ENCODE measurements around the gene PNPLA1.

The PNPLA1 gene, protein sequence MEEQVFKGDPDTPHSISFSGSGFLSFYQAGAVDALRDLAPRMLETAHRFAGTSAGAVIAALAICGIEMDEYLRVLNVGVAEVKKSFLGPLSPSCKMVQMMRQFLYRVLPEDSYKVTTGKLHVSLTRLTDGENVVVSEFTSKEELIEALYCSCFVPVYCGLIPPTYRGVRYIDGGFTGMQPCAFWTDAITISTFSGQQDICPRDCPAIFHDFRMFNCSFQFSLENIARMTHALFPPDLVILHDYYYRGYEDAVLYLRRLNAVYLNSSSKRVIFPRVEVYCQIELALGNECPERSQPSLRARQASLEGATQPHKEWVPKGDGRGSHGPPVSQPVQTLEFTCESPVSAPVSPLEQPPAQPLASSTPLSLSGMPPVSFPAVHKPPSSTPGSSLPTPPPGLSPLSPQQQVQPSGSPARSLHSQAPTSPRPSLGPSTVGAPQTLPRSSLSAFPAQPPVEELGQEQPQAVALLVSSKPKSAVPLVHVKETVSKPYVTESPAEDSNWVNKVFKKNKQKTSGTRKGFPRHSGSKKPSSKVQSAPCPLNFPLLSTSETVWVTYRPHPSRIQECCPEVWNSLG

DNA sequence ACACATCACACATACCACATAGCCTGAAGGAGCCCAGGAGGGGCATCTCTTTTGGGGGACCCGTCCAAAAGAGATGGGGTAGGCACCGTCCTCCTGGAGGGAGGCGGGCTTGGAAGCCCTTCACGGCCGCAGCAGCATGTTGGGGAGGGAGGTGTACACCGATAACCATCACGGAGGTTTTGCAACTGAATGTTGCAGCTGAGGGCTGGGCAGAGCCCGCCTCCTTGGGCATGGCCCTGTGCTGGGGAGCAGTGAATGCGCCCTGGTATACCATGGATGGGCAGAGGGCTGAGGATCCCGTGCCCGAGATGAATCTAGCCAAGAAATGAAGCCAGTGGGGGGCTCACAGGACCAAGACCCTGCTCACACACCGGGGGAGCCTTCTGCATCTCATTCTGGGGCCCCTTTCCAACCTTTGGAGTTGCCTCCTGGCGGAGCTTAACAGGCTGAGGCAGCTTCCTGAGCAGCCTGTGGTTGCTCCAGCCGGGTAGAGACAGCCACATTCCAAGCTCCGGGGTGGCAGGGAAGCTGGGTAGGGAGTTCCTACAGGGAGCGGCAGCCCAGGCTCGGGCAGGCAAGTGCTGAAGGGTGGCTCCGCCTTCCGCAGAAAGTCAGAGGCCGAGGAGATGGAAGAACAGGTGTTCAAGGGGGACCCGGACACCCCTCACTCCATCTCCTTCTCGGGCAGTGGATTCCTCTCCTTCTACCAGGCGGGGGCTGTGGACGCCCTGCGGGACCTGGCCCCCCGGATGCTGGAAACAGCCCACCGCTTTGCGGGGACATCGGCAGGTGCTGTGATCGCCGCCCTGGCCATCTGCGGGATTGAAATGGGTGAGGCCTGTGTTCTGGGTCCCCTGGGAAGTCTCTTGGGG, at the start of gene PNPLA1:
Gene PNPLA1, plus strand, starts transcription at position 227 of the 872 bp plus-strand sequence. Its CDS starts 400 bp downstream, at position 627.
- CTCF ChIA-PET: interaction anchor here (0.8 kb wide), 1 partner anchor 26 kb away, joined by 3 read pairs; no protein-coding TSS in a partner anchor
- DNase-seq (ENCODE audit: extremely low spot score): no peak
- TF ChIP-seq NFRKB (IDR thresholded peaks at IDR 0.05) (no peak), ZNF384 (IDR thresholded peaks at IDR 0.05) (no peak), SUZ12 (IDR thresholded peaks at IDR 0.05) (no peak), ARNT (IDR thresholded peaks at IDR 0.05) (no peak), TARDBP (IDR thresholded peaks at IDR 0.05) (no peak), LEF1 (IDR thresholded peaks at IDR 0.05; ENCODE audit: borderline replicate concordance) (no peak), HDGF (IDR thresholded peaks at IDR 0.05; ENCODE audit: borderline replicate concordance) (no peak), SP1 (IDR thresholded peaks at IDR 0.05) (no peak), L3MBTL2 (conservative IDR thresholded peaks at IDR 0.05) (no peak), FOXM1 (IDR thresholded peaks at IDR 0.05; ENCODE audit: borderline replicate concordance) (no peak), ELF4 (IDR thresholded peaks at IDR 0.05) (no peak), FOXA1 (IDR thresholded peaks at IDR 0.05) (no peak), CTBP1 (IDR thresholded peaks at IDR 0.05; ENCODE audit: borderline replicate concordance) (no peak), FOXK2 (IDR thresholded peaks at IDR 0.05) (no peak), PKNOX1 (IDR thresholded peaks at IDR 0.05) (no peak), BHLHE40 (IDR thresholded peaks at IDR 0.05; ENCODE audit: borderline replicate concordance) (no peak)

DNA sequence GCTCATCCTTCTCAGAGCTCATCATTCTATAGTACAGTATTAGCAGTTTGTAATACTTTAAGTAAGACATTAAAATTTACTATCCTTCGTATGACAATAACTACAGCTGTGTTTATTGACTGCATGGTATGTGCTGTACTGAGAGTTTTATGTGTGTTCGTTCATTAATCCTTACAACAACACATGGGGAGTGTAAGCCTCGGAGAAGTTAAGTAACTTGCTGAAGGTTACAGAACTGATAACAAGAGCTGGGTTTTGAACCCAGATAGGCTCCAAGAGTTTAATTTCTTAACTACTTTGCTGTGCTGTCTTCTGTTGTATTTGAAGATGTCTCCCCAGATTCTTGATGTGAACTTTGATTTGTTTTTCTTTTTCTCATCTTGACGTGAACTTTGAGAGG, 49.6 kb upstream of the PNPLA1 start:
- CTCF ChIA-PET: no interaction called here
- TF ChIP-seq BHLHE40 (IDR thresholded peaks at IDR 0.05; ENCODE audit: borderline replicate concordance): no peak
- TF ChIP-seq NFRKB (IDR thresholded peaks at IDR 0.05): no peak
- no peak for TF ChIP-seq L3MBTL2 (conservative IDR thresholded peaks at IDR 0.05)
- TF ChIP-seq TARDBP (IDR thresholded peaks at IDR 0.05): no peak
- no peak for TF ChIP-seq SP1 (IDR thresholded peaks at IDR 0.05)
- no peak for DNase-seq (ENCODE audit: extremely low spot score)
- POLR2A ChIA-PET: interaction anchor here (0.7 kb wide), 1 partner anchor 192 kb away, joined by 3 read pairs; the partner anchor contains the start of gene MAPK14

More for the DNA sequence above, at the start of gene PNPLA1:
- POLR2A ChIA-PET: no interaction called here

DNA sequence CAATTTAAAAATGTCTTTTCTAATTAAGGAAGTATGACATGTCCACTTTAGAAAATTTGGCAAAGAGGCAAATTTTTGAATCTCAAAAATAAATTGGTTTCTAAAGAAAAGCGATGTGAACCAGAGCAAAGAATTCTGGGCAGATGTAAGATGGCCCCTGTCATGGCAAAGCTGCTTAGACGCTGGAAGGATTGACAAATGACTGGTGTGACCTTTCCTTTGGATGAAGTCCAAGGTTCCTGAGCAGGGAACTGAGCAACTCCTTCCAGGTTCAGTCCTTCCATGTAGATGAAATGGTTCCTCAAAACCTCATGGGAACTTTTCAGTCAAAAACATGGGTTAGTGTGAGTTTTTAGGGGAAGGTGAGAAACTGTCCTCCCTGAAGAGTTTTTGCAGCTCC, 48.2 kb upstream of the PNPLA1 start:
- no peak for DNase-seq (ENCODE audit: extremely low spot score)
- no peak for TF ChIP-seq SP1 (IDR thresholded peaks at IDR 0.05)
- TF ChIP-seq FOXA1 (IDR thresholded peaks at IDR 0.05): no peak
- no peak for TF ChIP-seq FOXM1 (IDR thresholded peaks at IDR 0.05; ENCODE audit: borderline replicate concordance)
- no peak for TF ChIP-seq SUZ12 (IDR thresholded peaks at IDR 0.05)
- TF ChIP-seq HDGF (IDR thresholded peaks at IDR 0.05; ENCODE audit: borderline replicate concordance): no peak
- TF ChIP-seq ZNF384 (IDR thresholded peaks at IDR 0.05): no peak
- TF ChIP-seq LEF1 (IDR thresholded peaks at IDR 0.05; ENCODE audit: borderline replicate concordance): no peak
- no peak for TF ChIP-seq TARDBP (IDR thresholded peaks at IDR 0.05)
- no peak for TF ChIP-seq BHLHE40 (IDR thresholded peaks at IDR 0.05; ENCODE audit: borderline replicate concordance)
- TF ChIP-seq ARNT (IDR thresholded peaks at IDR 0.05): no peak
- no peak for TF ChIP-seq NFRKB (IDR thresholded peaks at IDR 0.05)
- TF ChIP-seq ELF4 (IDR thresholded peaks at IDR 0.05): no peak
- TF ChIP-seq PKNOX1 (IDR thresholded peaks at IDR 0.05): no peak
- no peak for TF ChIP-seq CTBP1 (IDR thresholded peaks at IDR 0.05; ENCODE audit: borderline replicate concordance)
- no peak for TF ChIP-seq L3MBTL2 (conservative IDR thresholded peaks at IDR 0.05)
- TF ChIP-seq FOXK2 (IDR thresholded peaks at IDR 0.05): no peak
- POLR2A ChIA-PET: no interaction called here
- CTCF ChIA-PET: no interaction called here

GRCh38 chr6:36222924-36223323, 46.9 kb upstream of the PNPLA1 start:
- CTCF ChIA-PET: no interaction called here
- POLR2A ChIA-PET: no interaction called here
- no peak for DNase-seq (ENCODE audit: extremely low spot score)
- TF ChIP-seq FOXA1 (IDR thresholded peaks at IDR 0.05): no peak
- no peak for TF ChIP-seq SUZ12 (IDR thresholded peaks at IDR 0.05)
- TF ChIP-seq SP1 (IDR thresholded peaks at IDR 0.05): no peak
- no peak for TF ChIP-seq ZNF384 (IDR thresholded peaks at IDR 0.05)
- no peak for TF ChIP-seq BHLHE40 (IDR thresholded peaks at IDR 0.05; ENCODE audit: borderline replicate concordance)
- no peak for TF ChIP-seq NFRKB (IDR thresholded peaks at IDR 0.05)
- TF ChIP-seq L3MBTL2 (conservative IDR thresholded peaks at IDR 0.05): no peak
- TF ChIP-seq ARNT (IDR thresholded peaks at IDR 0.05): no peak
- no peak for TF ChIP-seq PKNOX1 (IDR thresholded peaks at IDR 0.05)
- TF ChIP-seq FOXK2 (IDR thresholded peaks at IDR 0.05): no peak
- TF ChIP-seq FOXM1 (IDR thresholded peaks at IDR 0.05; ENCODE audit: borderline replicate concordance): no peak
- TF ChIP-seq LEF1 (IDR thresholded peaks at IDR 0.05; ENCODE audit: borderline replicate concordance): no peak
- TF ChIP-seq CTBP1 (IDR thresholded peaks at IDR 0.05; ENCODE audit: borderline replicate concordance): no peak
- no peak for TF ChIP-seq TARDBP (IDR thresholded peaks at IDR 0.05)
- no peak for TF ChIP-seq HDGF (IDR thresholded peaks at IDR 0.05; ENCODE audit: borderline replicate concordance)
- TF ChIP-seq ELF4 (IDR thresholded peaks at IDR 0.05): no peak

DNA sequence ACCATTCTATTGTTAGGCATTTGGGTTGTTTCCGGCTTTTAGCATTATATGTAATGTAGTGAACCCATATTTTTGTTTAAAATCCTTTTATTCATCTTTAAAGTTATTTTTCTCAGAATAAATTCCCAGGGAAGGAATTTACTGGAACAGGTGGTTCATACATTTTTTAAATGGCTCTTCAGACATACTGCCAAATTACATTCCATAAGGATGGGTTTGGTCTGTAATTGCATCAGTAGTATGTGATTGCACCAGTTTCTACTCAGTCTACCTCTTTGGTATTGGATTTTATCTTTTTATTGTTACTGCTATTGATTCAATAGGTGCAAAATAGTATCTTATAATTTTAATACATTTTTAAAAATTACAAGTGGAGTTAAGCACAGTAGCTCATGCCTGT, 46.2 kb upstream of the PNPLA1 start:
- CTCF ChIA-PET: no interaction called here
- POLR2A ChIA-PET: no interaction called here
- TF ChIP-seq BHLHE40 (IDR thresholded peaks at IDR 0.05; ENCODE audit: borderline replicate concordance) (no peak), L3MBTL2 (conservative IDR thresholded peaks at IDR 0.05) (no peak), CTBP1 (IDR thresholded peaks at IDR 0.05; ENCODE audit: borderline replicate concordance) (no peak), SP1 (IDR thresholded peaks at IDR 0.05) (no peak), FOXK2 (IDR thresholded peaks at IDR 0.05) (no peak), ARNT (IDR thresholded peaks at IDR 0.05) (no peak), ELF4 (IDR thresholded peaks at IDR 0.05) (no peak), PKNOX1 (IDR thresholded peaks at IDR 0.05) (no peak), FOXM1 (IDR thresholded peaks at IDR 0.05; ENCODE audit: borderline replicate concordance) (no peak), SUZ12 (IDR thresholded peaks at IDR 0.05) (no peak), NFRKB (IDR thresholded peaks at IDR 0.05) (no peak), LEF1 (IDR thresholded peaks at IDR 0.05; ENCODE audit: borderline replicate concordance) (no peak), HDGF (IDR thresholded peaks at IDR 0.05; ENCODE audit: borderline replicate concordance) (no peak), ZNF384 (IDR thresholded peaks at IDR 0.05) (no peak), FOXA1 (IDR thresholded peaks at IDR 0.05) (no peak)
- DNase-seq (ENCODE audit: extremely low spot score): no peak
